Measurements from ENCODE around the gene ZNF718. TPM values are rescaled to one million over a fixed set of nuclear protein-coding genes. Genes with fewer than 3 reads are reported as not detected.

Gene ZNF718
- total RNA-seq, 4 donors from 2014 or later = 4.6 to 16.2 (median 5.7) TPM

GRCh38 chr4:125833-126232 is 1.5 kb downstream of the ZNF718 start:
- WGBS = 44% methylated on average over 5 of the region's 5 CpGs
- peaks cover 0 to 4% (median 0%) of the 10 kb centered on the region in 4 donors for H3K9me3 ChIP-seq
- no peaks in the 10 kb centered on the region for H3K27me3 ChIP-seq
- DNase-seq (ENCODE audit: extremely low spot score) = no peak
- peaks cover 15 to 22% (median 20%) of the 10 kb centered on the region in 4 donors for H3K4me1 ChIP-seq
- peaks cover 0 to 25% (median 23%) of the 10 kb centered on the region in 4 donors for H3K36me3 ChIP-seq
- peak overlapping the region; percentile 72 to 99 (median 85) for H3K4me3 ChIP-seq
- intact Hi-C loops (cut with DNase I) = no loop called here
- peak overlapping the region; percentile 86 to 96 (median 91) for H3K27ac ChIP-seq (replicated peaks in 1 of 4)
- TF ChIP-seq EP300 (IDR thresholded peaks at IDR 0.05) = no peak
- no peak for TF ChIP-seq POLR2AphosphoS5 (IDR thresholded peaks at IDR 0.05)
- no peak for TF ChIP-seq CTCF (IDR thresholded peaks at IDR 0.05)
- no peak for TF ChIP-seq POLR2A (IDR thresholded peaks at IDR 0.05; ENCODE audit: low read depth)

- Histone ChIP-seq H3K9me3 (peaks cover 0 to 16% (median 3%) of the 10 kb centered on the region in 4 donors), H3K27ac (replicated peaks in 1 of 4) (no peak overlapping the region), H3K4me3 (no peak overlapping the region), H3K27me3 (no peaks in the 10 kb centered on the region), H3K4me1 (no peaks in the 10 kb centered on the region), H3K36me3 (peaks cover 33 to 71% (median 50%) of the 10 kb centered on the region in 4 donors)
- intact Hi-C loops (cut with DNase I) = no loop called here
- TF ChIP-seq EP300 (IDR thresholded peaks at IDR 0.05) (no peak), POLR2A (IDR thresholded peaks at IDR 0.05; ENCODE audit: low read depth) (no peak), CTCF (IDR thresholded peaks at IDR 0.05) (no peak), POLR2AphosphoS5 (IDR thresholded peaks at IDR 0.05) (no peak)
- WGBS = no CpG with 5 or more reads among the region's 1 CpG
- DNase-seq (ENCODE audit: extremely low spot score) = no peak
Observed at GRCh38 chr4:132483-132882, 8.2 kb downstream of the ZNF718 start.

GRCh38 chr4:138935-139334 is 14.6 kb downstream of the ZNF718 start:
- Histone ChIP-seq H3K27ac (replicated peaks in 1 of 4) (no peak overlapping the region), H3K36me3 (peaks cover 25 to 88% (median 72%) of the 10 kb centered on the region in 4 donors), H3K9me3 (peaks cover 0 to 72% (median 24%) of the 10 kb centered on the region in 4 donors), H3K27me3 (no peaks in the 10 kb centered on the region), H3K4me3 (no peak overlapping the region), H3K4me1 (no peaks in the 10 kb centered on the region)
- 89% methylated on average over 3 of the region's 3 CpGs for WGBS
- intact Hi-C loops (cut with DNase I) = no loop called here
- TF ChIP-seq EP300 (IDR thresholded peaks at IDR 0.05) (no peak), POLR2A (IDR thresholded peaks at IDR 0.05; ENCODE audit: low read depth) (no peak), CTCF (IDR thresholded peaks at IDR 0.05) (no peak), POLR2AphosphoS5 (IDR thresholded peaks at IDR 0.05) (no peak)
- DNase-seq (ENCODE audit: extremely low spot score) = no peak

- H3K4me1 ChIP-seq = no peaks in the 10 kb centered on the region
- no peak for TF ChIP-seq POLR2A (IDR thresholded peaks at IDR 0.05; ENCODE audit: low read depth)
- no peak for TF ChIP-seq POLR2AphosphoS5 (IDR thresholded peaks at IDR 0.05)
- no peak for TF ChIP-seq CTCF (IDR thresholded peaks at IDR 0.05)
- TF ChIP-seq EP300 (IDR thresholded peaks at IDR 0.05) = no peak
- peaks cover 0 to 80% (median 28%) of the 10 kb centered on the region in 4 donors for H3K9me3 ChIP-seq
- H3K27me3 ChIP-seq = no peaks in the 10 kb centered on the region
- no peak overlapping the region for H3K4me3 ChIP-seq
- 90% methylated on average over 8 of the region's 8 CpGs for WGBS
- peaks cover 17 to 83% (median 65%) of the 10 kb centered on the region in 4 donors for H3K36me3 ChIP-seq
- DNase-seq (ENCODE audit: extremely low spot score) = no peak
- intact Hi-C loops (cut with DNase I) = no loop called here
- H3K27ac ChIP-seq (replicated peaks in 1 of 4) = no peak overlapping the region
Observed at GRCh38 chr4:139691-140090, 15.4 kb downstream of the ZNF718 start.

- peaks cover 0 to 94% (median 71%) of the 10 kb centered on the region in 4 donors for H3K9me3 ChIP-seq
- TF ChIP-seq POLR2A (IDR thresholded peaks at IDR 0.05; ENCODE audit: low read depth) = no peak
- TF ChIP-seq EP300 (IDR thresholded peaks at IDR 0.05) = no peak
- TF ChIP-seq CTCF (IDR thresholded peaks at IDR 0.05) = no peak
- TF ChIP-seq POLR2AphosphoS5 (IDR thresholded peaks at IDR 0.05) = no peak
- no peaks in the 10 kb centered on the region for H3K27me3 ChIP-seq
- H3K4me3 ChIP-seq = no peak overlapping the region
- intact Hi-C loops (cut with DNase I) = no loop called here
- WGBS = 91% methylated on average over 1 of the region's 1 CpG
- peaks cover 19 to 56% (median 30%) of the 10 kb centered on the region in 4 donors for H3K36me3 ChIP-seq
- DNase-seq (ENCODE audit: extremely low spot score) = no peak
- no peaks in the 10 kb centered on the region for H3K4me1 ChIP-seq
- H3K27ac ChIP-seq (replicated peaks in 1 of 4) = no peak overlapping the region
Observed at GRCh38 chr4:146621-147020, 22.3 kb downstream of the ZNF718 start.
